NCI-H748 (cell line): ENCODE data around the gene ADGRG1.

Source experiments
- DNase-seq: peaks from one replicate; lab custom pipeline; 2025; ENCODE audit not compliant: unreplicated experiment; lab: John Stamatoyannopoulos, UW

The ADGRG1 gene

DNA sequence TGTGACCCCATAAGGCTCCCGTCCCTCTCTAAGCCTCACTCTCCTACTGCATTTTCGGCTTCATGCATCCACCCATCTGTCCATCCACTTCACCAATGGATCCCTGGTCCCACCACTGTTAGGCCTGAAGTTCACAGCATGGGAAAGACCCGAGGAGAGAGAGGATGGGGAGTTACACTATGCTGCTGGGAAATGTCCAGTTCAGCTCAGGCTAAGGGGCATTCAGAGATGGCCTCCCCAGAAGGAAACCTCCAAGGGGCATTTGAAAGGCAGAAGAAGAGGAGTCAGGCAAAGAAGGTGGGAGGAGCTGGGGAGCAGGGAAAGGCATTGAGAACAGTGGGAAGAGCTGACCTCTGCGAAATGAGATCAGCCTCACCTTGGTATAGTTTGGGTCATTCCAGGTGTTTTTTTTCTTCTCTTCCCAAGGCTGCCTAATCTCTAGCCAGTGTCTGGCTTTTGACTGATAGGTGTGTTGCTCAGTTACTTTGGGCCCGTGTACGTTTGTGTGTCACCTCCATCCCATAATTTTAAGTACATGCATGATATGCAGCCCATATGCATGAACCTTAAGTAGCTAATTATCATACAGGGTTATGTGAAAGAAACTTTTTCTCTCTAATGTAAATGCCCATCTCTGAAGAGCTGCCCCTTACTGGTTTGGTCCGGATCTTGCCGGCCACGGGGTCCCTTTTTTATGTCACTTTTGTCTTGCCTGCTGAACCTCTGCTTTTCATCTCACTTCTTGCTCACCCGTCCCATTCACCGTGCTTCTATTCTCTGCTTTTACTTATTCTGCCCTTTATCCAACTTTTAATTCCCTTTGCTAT lies 54.6 kb downstream of the ADGRG1 start:
- DNase-seq, result no peak

DNA sequence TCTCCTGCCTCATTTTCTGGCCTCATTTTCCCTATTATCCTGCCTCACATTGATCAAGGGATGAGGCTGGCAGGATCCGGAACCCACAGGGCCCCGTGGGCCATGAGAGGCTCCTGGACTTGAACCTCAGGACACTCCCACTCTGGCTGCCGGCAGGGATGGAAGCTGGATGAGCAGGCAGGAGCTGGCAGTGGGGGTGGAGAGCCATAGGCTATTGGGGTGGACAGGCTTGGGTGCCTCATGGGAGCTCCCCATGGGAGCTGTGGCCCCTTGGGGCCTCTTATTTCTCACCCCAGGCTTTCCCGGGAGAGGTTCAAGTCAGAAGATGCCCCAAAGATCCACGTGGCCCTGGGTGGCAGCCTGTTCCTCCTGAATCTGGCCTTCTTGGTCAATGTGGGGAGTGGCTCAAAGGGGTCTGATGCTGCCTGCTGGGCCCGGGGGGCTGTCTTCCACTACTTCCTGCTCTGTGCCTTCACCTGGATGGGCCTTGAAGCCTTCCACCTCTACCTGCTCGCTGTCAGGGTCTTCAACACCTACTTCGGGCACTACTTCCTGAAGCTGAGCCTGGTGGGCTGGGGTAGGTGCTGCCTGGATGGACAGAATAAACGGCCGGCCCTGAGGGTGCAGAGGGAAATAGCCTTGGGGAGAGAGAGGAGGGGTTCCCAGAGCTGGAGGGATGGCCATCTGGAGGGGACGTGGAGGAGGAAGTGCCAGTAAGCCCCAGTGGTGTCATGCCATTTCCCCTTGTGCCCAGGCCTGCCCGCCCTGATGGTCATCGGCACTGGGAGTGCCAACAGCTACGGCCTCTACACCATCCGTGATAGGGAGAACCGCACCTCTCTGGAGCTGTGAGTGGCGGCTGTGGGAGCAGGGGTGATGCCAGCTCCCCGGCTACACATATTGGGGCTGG lies 55.5 kb downstream of the ADGRG1 start:
- DNase-seq, result no peak

DNA sequence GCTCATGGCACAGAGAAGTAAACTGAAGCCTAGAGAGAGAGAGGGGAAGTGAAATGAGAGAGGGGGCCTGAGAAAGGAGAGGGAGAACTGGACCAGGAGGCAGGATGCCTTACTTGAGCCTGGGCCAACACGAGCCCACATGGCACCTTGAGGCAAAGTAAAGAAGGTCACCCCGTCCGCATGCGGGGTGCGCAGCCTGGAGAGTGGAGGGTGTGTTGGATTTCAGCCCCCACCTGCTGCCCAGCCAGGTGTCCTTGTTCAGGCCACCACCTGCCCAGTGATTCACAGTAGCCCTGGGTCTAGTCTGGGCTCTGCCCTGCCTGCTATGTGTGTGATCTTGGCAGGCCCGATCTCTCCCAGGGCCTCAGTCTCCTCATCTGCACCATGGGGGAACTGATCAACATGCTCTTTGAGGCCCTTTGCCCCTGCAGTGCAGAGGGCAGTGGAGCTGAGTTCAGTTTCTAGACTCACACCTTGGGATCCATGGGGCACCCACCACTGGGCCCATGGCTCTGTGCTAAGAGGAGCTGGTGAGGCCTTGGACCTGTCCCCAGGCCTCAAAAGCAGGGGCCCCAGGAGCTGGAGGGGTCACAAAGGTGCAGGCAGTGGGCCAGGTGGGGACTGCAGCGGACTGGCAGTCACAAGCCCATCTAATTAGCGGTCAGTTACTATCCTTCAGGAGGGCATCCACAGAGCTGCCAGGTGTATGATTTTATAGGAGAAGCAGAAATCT lies 56.4 kb downstream of the ADGRG1 start:
- DNase-seq, result no peak

DNA sequence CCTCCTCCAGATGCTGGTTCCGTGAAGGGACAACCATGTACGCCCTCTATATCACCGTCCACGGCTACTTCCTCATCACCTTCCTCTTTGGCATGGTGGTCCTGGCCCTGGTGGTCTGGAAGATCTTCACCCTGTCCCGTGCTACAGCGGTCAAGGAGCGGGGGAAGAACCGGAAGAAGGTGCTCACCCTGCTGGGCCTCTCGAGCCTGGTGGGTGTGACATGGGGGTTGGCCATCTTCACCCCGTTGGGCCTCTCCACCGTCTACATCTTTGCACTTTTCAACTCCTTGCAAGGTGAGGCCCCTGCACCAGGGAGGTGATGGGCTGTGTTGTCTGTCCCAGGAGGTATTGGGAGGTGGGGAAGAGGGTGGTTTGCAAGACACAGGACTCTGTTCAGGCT lies 57.2 kb downstream of the ADGRG1 start:
- DNase-seq, result no peak

DNA sequence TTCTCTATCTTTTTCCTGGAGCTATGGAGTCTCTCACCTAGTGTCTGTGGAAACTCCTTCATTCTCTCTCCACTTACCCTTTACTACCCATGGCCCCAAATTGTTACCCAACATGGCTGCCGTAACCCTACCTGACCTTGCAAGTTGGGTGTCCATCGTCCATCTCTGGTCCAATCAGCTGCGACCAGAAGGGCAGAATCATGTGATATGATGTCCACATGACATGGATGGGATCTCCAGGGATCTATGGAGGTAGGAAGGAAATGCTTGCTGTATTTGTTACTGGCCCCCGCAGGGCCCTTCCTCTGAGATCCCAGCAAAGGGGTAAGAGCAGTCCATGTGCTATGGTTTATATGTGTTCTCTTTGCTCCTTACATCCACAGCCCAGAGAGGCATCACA lies 58.1 kb downstream of the ADGRG1 start:
- no peak for DNase-seq

DNA sequence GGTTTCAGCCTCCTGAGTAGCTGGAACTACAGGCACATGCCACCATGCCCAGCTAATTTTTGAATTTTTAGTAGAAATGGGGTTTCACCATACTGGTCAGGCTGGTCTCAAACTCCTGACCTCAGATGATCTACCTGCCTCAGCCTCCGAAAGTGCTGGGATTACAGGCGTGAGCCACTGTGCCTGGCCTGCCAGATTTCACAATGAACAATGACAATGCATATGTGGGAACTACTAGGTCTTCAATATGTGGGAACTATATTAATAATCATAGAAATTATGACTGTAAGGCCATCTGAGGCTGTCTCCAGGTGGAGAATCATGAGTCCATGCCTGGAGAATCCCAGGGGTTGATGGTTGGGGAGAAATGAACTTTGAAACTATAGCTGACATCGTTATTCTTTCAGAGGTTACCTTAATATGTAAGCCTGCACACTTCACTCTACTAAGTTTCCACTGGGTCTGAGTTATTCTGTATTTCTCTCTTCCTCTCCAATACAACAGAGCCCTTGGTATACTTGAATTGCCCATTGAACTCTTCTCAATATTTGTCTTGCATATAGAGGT lies 59.0 kb downstream of the ADGRG1 start:
- no peak for DNase-seq

DNA sequence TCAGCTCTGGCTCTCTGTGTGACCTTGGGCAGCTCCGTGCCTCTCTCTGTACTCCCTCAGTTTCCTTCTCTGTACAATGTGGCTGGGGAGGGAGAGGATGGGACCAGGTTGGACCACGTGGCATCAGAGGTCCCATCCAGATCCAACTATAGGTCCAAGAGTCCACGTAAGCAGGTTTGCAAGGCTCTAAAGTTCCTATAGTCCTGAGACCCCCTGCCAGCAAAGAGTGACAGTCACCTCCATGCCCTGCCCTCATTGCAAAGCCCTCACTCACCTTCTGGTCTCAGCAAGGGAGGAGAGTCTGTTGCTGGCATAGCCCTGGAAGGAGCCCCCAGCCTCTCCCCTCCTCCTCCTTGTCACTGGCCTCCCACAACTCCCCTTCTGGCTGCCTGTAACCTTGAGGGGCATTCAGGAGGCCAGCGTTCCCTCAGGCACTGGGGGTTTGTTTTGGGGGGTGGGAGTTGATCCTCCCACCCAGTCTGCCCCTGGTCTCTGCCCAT lies 60.1 kb downstream of the ADGRG1 start:
- no peak for DNase-seq

DNA sequence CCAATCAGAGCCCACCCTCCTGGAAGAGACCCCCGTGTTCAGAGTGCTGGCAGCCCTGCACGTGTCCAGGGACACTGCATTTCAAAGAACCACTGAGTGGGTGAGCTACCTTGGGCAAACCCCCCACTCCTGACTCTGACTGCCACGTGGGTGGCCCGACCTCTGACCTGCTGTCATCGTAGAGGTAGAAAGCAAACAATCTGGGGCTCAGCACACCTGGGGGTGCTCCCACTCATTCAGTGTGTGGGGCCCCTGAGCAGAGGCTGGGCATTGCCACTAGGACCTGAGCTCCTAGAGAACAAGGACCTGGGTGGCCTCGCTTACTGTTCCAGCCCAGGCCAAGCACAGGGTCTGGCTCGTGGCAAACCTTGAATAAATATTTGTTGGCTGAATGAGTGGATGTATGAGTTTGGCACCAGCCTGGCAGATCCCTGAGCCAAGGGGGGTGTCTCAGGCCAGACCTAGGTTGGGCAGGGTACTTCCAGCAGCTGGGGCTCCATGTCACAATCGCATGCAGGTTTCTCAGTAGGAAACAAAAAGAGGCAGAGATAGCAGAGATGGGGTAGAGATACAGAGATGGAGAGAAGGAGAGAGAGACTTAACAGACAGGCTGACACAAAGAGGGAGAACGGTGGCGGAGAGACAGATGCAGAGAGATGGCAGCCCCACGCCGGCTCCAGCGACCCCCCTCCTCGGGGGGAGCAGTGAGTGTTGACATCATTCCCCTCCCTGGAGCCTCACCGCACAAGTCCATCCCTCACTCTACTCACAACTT lies 60.7 kb downstream of the ADGRG1 start:
- no peak for DNase-seq

DNA sequence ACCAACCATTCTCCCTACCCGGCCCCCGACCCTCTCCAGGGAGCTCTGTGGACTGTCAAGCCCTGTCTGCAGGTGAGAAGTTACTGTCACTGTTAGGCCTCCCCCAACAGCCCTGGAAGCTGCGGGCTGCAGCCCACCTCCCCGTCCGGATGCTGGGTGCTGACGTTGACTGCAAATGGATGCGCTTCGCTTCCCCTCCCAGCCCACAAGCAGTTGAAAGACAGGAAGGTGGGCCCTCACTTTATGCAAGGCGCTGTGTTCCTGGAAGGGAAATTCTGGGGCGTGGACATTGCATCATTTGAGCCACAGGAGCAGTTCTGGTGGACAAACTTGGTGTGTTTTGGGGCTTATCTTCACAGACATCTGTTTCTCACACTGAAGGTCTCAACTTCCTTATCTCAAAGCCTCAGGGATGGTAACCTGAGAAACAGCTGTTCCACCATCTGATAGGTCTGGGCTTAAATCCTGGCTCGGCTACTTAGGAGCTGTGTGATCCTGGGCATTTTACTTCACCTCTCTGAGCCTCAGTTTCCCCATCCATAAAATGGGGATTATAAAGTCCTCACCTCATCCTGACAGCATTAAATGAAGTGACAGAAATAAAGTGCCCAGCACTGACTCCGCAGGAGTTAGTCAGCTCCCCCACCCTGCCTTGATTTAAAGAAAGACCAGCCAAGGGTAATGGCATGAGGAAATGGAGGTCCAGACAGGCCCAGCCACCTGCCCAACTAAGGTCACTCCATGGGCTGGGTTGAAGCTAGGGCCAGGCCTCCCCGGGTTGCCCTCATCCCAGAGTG lies 61.5 kb downstream of the ADGRG1 start:
- DNase-seq, result no peak

DNA sequence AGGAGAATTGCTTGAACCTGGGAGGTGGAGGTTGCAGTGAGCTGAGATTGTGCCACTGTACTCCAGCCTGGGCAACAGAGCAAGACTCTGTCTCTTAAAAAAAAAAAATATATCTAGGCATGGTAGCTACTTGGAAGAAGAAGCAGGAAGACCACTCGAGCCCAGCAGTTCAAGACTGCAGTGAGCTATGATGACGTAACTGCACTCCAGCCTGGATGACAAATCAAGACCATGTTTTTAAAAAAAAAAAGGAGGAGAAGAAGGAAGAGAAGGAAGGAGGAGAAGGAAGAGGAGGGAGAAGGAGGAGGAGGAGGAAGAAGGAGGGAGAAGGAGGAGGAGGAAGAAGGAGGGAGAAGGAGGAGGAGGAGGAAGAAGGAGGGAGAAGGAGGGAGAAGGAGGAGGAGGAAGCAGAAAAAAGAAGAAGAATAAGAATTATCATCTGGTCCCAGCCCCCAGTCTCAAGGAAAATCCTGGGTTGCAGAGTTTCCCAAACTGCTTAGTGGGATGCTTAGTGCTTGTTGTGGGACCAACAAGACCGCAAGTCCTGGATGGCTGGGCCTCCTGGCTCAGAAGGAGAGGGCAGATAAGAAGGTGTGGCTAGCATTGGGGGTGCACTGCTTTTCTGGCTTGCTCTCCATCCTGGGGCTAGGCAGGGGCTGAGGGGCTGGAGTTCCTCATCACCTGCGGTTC lies 62.5 kb downstream of the ADGRG1 start:
- no peak for DNase-seq

DNA sequence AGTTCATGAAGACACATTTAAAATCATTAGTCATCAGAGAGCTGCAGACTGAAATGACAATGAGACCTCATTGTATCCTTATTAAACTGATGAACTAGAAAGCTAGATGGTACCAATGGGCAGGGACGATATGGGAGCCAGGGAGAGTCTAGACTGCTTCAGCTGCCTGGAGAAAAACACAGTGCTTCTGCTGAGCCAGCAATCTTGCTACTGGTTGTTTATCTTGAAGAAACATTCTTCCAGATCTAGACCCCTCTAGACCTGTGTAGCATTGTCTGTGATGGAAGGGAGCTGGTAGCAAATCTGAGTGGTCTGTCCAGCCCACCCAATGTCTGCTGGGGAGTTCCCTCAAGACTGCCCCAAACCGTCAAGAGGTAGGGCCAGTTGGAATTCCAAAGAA lies 64.2 kb downstream of the ADGRG1 start:
- no peak for DNase-seq

DNA sequence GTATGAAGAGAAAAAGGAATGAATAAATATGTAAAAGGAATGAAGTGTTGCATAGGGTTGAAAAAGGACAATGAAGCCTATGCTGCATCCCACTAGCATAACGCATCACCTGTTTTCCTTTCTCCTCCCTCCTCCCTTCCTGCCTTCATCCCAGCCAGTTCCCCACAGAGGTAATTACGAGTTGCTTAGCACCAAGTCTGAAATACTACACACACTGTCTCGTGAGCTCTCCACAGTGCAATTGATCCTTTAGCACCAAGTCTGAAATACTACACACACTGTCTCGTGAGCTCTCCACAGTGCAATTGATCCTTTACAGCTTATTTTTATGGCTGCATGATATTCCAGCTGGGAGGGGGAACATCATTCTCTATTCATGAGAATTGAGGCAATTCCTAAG lies 65.1 kb downstream of the ADGRG1 start:
- peak; percentile 77 for DNase-seq

DNA sequence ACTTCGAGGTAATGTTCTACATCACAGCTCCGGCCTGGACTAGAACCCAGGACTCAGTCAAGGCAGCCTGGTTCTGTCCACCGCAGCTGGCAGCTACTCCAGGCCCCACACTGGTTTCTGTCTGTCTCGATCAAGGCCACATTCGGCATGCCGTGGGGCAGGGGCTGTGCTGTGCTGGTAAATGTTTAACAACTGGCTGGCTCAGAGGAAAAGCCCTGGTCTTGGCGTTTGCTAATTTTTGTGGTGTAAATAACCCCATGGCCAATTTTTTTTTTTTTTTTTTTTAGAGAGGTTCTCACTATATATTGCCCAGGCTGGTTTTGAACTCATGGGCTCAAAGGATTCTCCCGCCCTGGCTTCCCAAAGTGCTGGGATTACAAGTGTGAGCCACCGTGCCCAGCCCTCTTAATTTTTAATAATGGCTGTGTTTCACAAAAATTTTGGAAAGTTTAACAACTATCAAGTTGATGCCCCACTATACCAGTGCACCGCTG lies 65.8 kb downstream of the ADGRG1 start:
- DNase-seq, result no peak

DNA sequence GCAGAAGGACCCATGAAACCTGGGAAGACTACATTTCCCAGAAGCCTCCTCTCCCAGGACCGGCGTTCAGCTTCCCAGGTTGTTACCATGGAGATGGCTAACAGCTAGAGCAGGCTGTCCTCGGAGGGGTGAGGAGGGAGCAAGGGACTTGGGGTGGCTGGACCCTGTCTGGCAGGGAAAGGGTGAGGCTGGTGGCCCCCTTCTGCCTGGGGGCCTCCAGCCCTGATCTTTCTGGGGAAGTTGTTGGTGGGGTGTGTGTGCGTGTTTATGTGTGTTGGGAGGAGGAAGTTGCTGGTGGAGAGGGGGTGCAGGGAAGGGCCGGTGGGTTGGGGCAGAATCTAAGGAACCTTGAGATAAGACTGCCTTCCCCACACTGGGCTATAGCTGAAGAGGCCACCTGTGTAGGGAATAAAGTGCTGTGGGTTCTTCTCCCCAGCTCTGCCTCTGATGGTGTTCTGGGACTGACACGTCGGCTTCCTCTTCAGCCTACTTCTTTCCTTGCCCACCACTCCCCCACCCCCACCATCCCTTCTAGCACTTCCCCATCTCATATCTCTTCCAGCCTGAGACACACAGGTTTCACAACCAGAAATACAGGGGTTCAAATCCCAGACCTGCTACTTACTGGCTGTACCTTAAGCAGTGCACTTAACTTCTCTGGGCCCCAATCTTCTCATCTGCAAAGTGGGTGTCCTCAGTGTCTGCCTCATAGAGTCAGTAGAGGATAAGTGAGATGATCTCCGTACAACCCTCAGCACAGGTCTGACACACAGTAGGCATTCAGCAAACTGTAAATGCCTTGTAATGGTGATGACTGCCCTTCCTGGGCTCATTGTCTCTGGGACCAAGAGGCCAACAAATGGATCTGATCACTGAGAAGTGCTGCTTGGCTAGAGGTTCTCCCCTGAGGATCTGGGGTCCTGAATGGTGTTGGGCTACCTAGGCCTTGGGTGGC lies 66.6 kb downstream of the ADGRG1 start, which contains the start of gene DRC7:
Gene DRC7, plus strand, starts transcription at position 82 of the 955 bp plus-strand sequence. CDS start 3,144 bp downstream, outside the sequence.
- peak; percentile 80 for DNase-seq

DNA sequence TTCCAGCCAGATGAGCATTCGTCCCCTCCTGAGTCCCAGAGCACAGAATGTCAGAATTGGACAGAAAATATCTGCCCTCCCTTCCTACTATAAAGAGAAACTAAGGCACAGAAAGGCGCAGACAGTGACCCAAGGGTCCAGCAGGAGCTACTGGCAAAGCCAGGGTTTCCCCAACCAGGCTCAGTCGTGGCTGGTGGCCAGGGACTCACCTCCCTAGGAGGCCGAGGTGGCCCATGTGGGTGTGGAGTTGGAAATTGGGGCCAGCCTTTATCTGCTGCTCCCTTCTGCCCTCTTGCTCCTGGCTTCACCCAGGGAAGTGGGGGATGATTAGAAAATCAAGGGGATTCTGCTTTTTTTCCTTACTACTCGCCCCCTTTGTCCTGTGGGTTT lies 67.2 kb downstream of the ADGRG1 start:
- no peak for DNase-seq

DNA sequence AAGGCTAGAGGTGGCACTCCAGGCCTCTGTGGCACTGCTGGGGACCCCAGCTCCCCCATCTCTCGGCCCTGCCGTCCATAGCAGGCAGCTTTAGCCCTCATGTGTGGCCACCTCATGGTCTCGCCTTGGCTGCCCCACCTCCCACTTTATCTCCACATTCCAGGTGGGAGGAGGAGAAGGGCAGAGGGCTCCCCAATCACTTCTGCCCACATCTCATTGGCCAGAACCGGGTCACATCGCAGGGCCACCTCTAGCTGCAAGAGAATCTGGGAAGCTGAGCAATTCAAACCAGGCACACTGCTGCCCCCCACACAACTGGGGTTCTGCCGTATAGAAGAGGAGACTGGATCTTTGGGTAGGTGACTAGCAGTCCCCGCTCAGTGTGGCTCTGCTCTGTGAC lies 67.8 kb downstream of the ADGRG1 start:
- no peak for DNase-seq

DNA sequence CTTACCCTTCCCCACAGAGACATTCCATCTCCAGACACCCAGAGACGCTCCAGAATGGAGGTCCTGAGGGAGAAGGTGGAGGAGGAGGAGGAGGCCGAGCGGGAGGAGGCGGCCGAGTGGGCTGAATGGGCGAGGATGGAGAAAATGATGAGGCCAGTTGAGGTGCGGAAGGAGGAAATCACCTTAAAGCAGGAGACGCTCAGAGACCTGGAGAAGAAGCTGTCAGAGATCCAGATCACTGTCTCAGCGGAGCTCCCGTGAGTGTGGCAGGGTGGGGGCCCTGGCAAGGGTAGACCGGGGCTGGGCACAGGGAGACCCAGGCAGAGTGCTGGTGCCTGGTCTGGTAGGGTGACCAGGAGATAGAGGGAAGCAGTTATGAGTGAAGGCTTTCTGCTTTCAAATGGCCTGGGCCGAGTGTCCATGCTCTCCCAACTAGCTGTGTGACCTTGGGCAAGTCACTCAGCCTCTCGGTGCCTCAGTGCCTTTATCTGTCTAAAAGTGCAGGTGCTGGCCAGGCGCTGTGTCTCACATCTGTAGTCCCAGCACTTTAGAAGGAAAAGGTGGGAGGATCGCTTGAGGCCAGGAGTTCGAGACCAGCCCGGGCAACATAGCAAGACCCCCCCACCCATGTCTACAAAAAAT lies 69.6 kb downstream of the ADGRG1 start:
- no peak for DNase-seq
